PC-9 (cell line): Measurements from ENCODE around the gene MINDY4B.

Experiments
- CTCF ChIP-seq: fragments of 200-600 bp; sonication (generic); conservative IDR thresholded peaks from 2 replicates; pipeline ENCODE4 v1.6.1; 2017; ENCODE audit warnings: mixed run types, antibody characterized with exemption, mild to moderate bottlenecking, moderate library complexity
- EZH2 ChIP-seq: fragments of 200-600 bp; sonication (generic); IDR thresholded peaks from 2 replicates; pipeline ENCODE4 v1.8.0; 2017; ENCODE audit warnings: antibody characterized with exemption, low read depth

GRCh38 chr3:150901793-150902192 lies 3.4 kb downstream of the MINDY4B start:
- TF ChIP-seq CTCF (no peak), EZH2 (no peak)
